ENCODE data around the gene IFT74.

IFT74 gene

GRCh38 chr9:27054125-27054524, 97.9 kb downstream of the IFT74 start:
- in situ Hi-C loops (cut with MboI; ENCODE audit: low pct_unique_long_range_greater_than_20kb, low sequenced_read_pairs, unreplicated experiment): no loop called here
- DNase-seq (ENCODE audit: low spot score): no peak
- TF ChIP-seq, protein P1, sequence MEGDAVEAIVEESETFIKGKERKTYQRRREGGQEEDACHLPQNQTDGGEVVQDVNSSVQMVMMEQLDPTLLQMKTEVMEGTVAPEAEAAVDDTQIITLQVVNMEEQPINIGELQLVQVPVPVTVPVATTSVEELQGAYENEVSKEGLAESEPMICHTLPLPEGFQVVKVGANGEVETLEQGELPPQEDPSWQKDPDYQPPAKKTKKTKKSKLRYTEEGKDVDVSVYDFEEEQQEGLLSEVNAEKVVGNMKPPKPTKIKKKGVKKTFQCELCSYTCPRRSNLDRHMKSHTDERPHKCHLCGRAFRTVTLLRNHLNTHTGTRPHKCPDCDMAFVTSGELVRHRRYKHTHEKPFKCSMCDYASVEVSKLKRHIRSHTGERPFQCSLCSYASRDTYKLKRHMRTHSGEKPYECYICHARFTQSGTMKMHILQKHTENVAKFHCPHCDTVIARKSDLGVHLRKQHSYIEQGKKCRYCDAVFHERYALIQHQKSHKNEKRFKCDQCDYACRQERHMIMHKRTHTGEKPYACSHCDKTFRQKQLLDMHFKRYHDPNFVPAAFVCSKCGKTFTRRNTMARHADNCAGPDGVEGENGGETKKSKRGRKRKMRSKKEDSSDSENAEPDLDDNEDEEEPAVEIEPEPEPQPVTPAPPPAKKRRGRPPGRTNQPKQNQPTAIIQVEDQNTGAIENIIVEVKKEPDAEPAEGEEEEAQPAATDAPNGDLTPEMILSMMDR (IDR thresholded peaks at IDR 0.05; ENCODE audit: extremely low read depth, insufficient read depth, missing control alignments): no peak

- in situ Hi-C loops (cut with MboI; ENCODE audit: low pct_unique_long_range_greater_than_20kb, low sequenced_read_pairs, unreplicated experiment): no loop called here
- TF ChIP-seq, protein P1 (IDR thresholded peaks at IDR 0.05; ENCODE audit: extremely low read depth, insufficient read depth, missing control alignments): no peak
Observed at GRCh38 chr9:27054841-27055240, 98.6 kb downstream of the IFT74 start.

GRCh38 chr9:27059412-27059811, 103.2 kb downstream of the IFT74 start:
- no peak for DNase-seq (ENCODE audit: low spot score)
- in situ Hi-C loops (cut with MboI; ENCODE audit: low pct_unique_long_range_greater_than_20kb, low sequenced_read_pairs, unreplicated experiment): no loop called here
- TF ChIP-seq, protein P1 (IDR thresholded peaks at IDR 0.05; ENCODE audit: extremely low read depth, insufficient read depth, missing control alignments): no peak

More at GRCh38 chr9:27054841-27055240, 98.6 kb downstream of the IFT74 start:
- no peak for DNase-seq (ENCODE audit: low spot score)

GRCh38 chr9:27059907-27060306, 103.7 kb downstream of the IFT74 start:
- no peak for DNase-seq (ENCODE audit: low spot score)
- TF ChIP-seq, protein P1 (IDR thresholded peaks at IDR 0.05; ENCODE audit: extremely low read depth, insufficient read depth, missing control alignments): no peak
- in situ Hi-C loops (cut with MboI; ENCODE audit: low pct_unique_long_range_greater_than_20kb, low sequenced_read_pairs, unreplicated experiment): no loop called here

DNA sequence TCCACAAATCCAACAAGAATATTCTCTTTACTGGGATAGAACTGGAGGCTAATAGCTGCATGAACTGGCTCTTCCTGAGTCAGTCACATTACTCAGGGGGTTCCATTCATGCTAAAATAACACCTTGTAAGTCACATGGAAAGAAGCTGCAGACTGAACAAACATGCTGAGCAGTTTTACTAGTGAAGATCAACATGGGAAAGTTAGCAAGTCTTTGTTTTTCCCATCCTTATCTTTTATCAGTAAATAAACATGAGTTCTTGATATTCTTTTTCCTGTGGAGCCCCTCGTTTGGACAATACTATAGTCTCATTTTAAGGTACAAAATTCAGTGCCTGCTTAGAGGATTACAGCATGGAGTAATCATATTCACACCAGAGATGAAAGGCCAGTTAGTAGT, 109.1 kb downstream of the IFT74 start:
- TF ChIP-seq, protein P1 (IDR thresholded peaks at IDR 0.05; ENCODE audit: extremely low read depth, insufficient read depth, missing control alignments): no peak
- in situ Hi-C loops (cut with MboI; ENCODE audit: low pct_unique_long_range_greater_than_20kb, low sequenced_read_pairs, unreplicated experiment): no loop called here
- no peak for DNase-seq (ENCODE audit: low spot score)

DNA sequence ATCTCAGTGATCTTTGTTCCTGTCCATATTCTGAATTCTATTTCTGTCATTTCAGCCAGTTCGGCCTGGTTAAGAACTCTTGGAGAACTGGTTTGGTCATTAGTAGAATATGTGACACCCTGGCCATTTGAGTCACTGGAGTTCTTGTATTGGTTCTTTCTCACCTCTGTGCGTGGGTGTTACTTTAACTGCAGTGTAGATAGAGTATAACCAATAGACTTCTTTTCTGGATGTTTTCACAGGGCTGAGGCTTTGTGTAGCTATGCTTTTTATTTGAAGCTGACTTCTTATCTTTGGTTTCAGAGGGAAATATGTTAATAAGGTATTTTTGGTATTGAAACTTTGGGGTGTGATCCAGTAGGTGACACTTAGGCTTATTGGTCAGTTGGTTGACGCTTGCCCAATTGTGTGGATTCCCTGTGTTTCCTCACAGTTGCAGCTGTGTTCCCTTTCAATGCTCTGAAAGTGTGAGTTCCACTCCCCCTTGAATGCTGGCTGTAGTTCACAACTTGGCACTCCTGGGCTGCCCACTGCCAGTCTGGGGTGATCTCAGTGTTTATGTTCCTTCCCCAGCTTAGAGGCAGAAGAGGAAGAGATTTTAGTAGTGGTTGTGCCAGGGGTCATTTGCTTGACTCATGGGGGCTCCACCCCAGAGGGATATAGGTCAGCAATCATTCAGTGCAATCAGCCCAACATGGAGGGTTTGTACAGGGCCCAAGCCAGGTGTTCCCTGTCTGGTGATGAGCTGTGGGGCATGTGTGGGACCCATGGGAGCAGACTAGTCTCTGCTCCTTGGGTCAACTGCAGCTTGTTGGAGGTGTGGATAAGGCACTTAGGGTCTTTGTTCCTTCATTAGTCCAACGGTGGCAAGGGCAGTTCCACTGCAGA, 117.9 kb downstream of the IFT74 start:
- no peak for DNase-seq (ENCODE audit: low spot score)
- TF ChIP-seq, protein P1 (IDR thresholded peaks at IDR 0.05; ENCODE audit: extremely low read depth, insufficient read depth, missing control alignments): no peak
- in situ Hi-C loops (cut with MboI; ENCODE audit: low pct_unique_long_range_greater_than_20kb, low sequenced_read_pairs, unreplicated experiment): no loop called here
